Neural cell (in vitro differentiated cells): Measurements from ENCODE around the gene BTBD16. TPM values are rescaled to one million over a fixed set of nuclear protein-coding genes. Genes with fewer than 3 reads are reported as not detected.

ENCODE experiments used
- H2AFZ ChIP-seq: fragments of 200-600, 300-800 bp; sonication (generic), shearing (Covaris generic); 2 replicates; pipeline ENCODE4 v1.6.0; 2014; ENCODE audit warnings: low read depth, mild to moderate bottlenecking, antibody characterized with exemption, low read length, moderate library complexity
- H3F3A ChIP-seq: fragments of 200-600 bp; shearing (Covaris generic); 2 replicates; pipeline ENCODE4 v1.6.1; 2016; ENCODE audit warnings: mild to moderate bottlenecking, moderate library complexity, mixed read lengths, antibody characterized with exemption, low read length; ENCODE audit not compliant: insufficient read depth, poor library complexity, severe bottlenecking
- H3K27ac ChIP-seq: fragments of 200-600, 300-800 bp; sonication (generic), shearing (Covaris generic); 2 replicates; pipeline ENCODE4 v1.5.1; 2014; ENCODE audit warnings: mild to moderate bottlenecking, low read length, moderate library complexity
- H3K27me3 ChIP-seq: fragments of 300-800, 200-600 bp; sonication (generic), shearing (Covaris generic); 2 replicates; pipeline ENCODE4 v1.6.0; 2014; ENCODE audit warnings: mild to moderate bottlenecking, low read depth, low read length, moderate library complexity; ENCODE audit not compliant: insufficient read depth
- H3K36me3 ChIP-seq: fragments of 300-800, 200-600 bp; sonication (generic), shearing (Covaris generic); 2 replicates; pipeline ENCODE4 v1.5.1; 2014; ENCODE audit warnings: mild to moderate bottlenecking, antibody characterized with exemption, low read length, moderate library complexity; ENCODE audit not compliant: insufficient read depth
- H3K4me2 ChIP-seq: fragments of 300-800, 200-600 bp; sonication (generic), shearing (Covaris generic); 2 replicates; pipeline ENCODE4 v1.6.0; 2014; ENCODE audit warnings: mild to moderate bottlenecking, low read length
- H3K4me3 ChIP-seq: fragments of 300-800, 200-600 bp; sonication (generic), shearing (Covaris generic); 2 replicates; pipeline ENCODE4 v1.5.1; 2014; ENCODE audit warnings: mild to moderate bottlenecking, low read length, moderate library complexity
- H3K79me2 ChIP-seq: fragments of 200-600 bp; shearing (Covaris generic); replicated peaks from 2 replicates; pipeline ENCODE4 v1.6.0; 2014; ENCODE audit warnings: mild to moderate bottlenecking, low read length, moderate library complexity; ENCODE audit not compliant: insufficient read depth
- H3K9ac ChIP-seq: fragments of 300-800, 200-600 bp; sonication (generic), shearing (Covaris generic); 2 replicates; pipeline ENCODE4 v1.6.1; 2016; ENCODE audit warnings: mild to moderate bottlenecking, low read length, mixed read lengths
- H3K9me2 ChIP-seq: fragments of 200-600 bp; shearing (Covaris generic); 2 replicates; pipeline ENCODE4 v1.6.1; 2016; ENCODE audit warnings: mild to moderate bottlenecking, low read length, mixed read lengths; ENCODE audit not compliant: insufficient read depth
- H3K9me3 ChIP-seq: fragments of 200-600, 300-800 bp; sonication (generic), shearing (Covaris generic); 2 replicates; pipeline ENCODE4 v1.6.1; 2016; ENCODE audit warnings: mild to moderate bottlenecking, mixed run types, low read length, moderate library complexity, mixed read lengths
- H4K20me1 ChIP-seq: fragments of 200-600 bp; shearing (Covaris generic); 2 replicates; pipeline ENCODE4 v1.6.1; 2016; ENCODE audit warnings: mild to moderate bottlenecking, mixed run types; ENCODE audit not compliant: insufficient read depth
- CTCF ChIP-seq: fragments of 450-650 bp; IDR thresholded peaks from 2 replicates; pipeline ENCODE4 v1.5.1; 2014; ENCODE audit warnings: antibody characterized with exemption, mild to moderate bottlenecking, moderate library complexity; ENCODE audit not compliant: poor library complexity, severe bottlenecking
- EP300 ChIP-seq: fragments of 450-650 bp; conservative IDR thresholded peaks from 2 replicates; pipeline ENCODE4 v1.6.1; 2014; ENCODE audit warnings: antibody characterized with exemption, mild to moderate bottlenecking, moderate library complexity; ENCODE audit not compliant: poor library complexity, severe bottlenecking
- EZH2 ChIP-seq: fragments of 200-600, 300-800 bp; shearing (Covaris generic), sonication (generic); IDR thresholded peaks from 2 replicates; pipeline ENCODE4 v1.6.1; 2014; ENCODE audit warnings: antibody characterized with exemption, low read length, borderline replicate concordance, mild to moderate bottlenecking; ENCODE audit not compliant: insufficient read depth, poor library complexity, severe bottlenecking
- MXI1 ChIP-seq: fragments of 450-650 bp; conservative IDR thresholded peaks from 2 replicates; pipeline ENCODE4 v1.6.1; 2014; ENCODE audit warnings: antibody characterized with exemption, mild to moderate bottlenecking; ENCODE audit not compliant: poor library complexity, severe bottlenecking
- POLR2AphosphoS5 ChIP-seq: IDR thresholded peaks from 2 replicates; pipeline ENCODE4 v1.6.1; 2012
- RAD21 ChIP-seq: fragments of 450-650 bp; conservative IDR thresholded peaks from 2 replicates; pipeline ENCODE4 v1.6.1; 2014; ENCODE audit warnings: antibody characterized with exemption, mild to moderate bottlenecking, moderate library complexity
- SMC3 ChIP-seq: fragments of 450-650 bp; conservative IDR thresholded peaks from 2 replicates; pipeline ENCODE4 v1.6.1; 2014; ENCODE audit warnings: antibody characterized with exemption, mild to moderate bottlenecking, moderate library complexity; ENCODE audit not compliant: poor library complexity
- TAF1 ChIP-seq: IDR thresholded peaks from 2 replicates; pipeline ENCODE4 v1.6.1; 2012; ENCODE audit warnings: low read depth
- polyA plus RNA-seq: library from polyadenylated mRNA; depleted of rRNA; stranded (reverse); fragments of >200 nt; gene quantifications from 2 replicates; pipeline ENCODE4 v1.2.3, GENCODE V29; 2014

Gene BTBD16
- polyA plus RNA-seq, 1 donor from 2014 or later: not detected

GRCh38 chr10:122285506-122286444 lies 14.7 kb downstream of the BTBD16 start:
- H3K9me2 ChIP-seq: no peaks in the 10 kb centered on the region
- TF ChIP-seq MXI1 (no peak), EP300 (no peak), POLR2AphosphoS5 (no peak), EZH2 (no peak), TAF1 (no peak), RAD21 (no peak), CTCF (no peak), SMC3 (no peak)
- H3F3A ChIP-seq: no peaks in the 10 kb centered on the region
- no peaks in the 10 kb centered on the region for H4K20me1 ChIP-seq
- no peaks in the 10 kb centered on the region for H3K27me3 ChIP-seq
- H3K9ac ChIP-seq: no peak overlapping the region
- no peaks in the 10 kb centered on the region for H3K36me3 ChIP-seq
- no peak overlapping the region for H2AFZ ChIP-seq
- H3K27ac ChIP-seq: no peak overlapping the region
- no peaks in the 10 kb centered on the region for H3K9me3 ChIP-seq
- no peaks in the 10 kb centered on the region for H3K79me2 ChIP-seq
- no peak overlapping the region for H3K4me2 ChIP-seq
- H3K4me3 ChIP-seq: no peak overlapping the region

- no peaks in the 10 kb centered on the region for H3K9me3 ChIP-seq
- no peaks in the 10 kb centered on the region for H3F3A ChIP-seq
- no peaks in the 10 kb centered on the region for H3K79me2 ChIP-seq
- H3K9ac ChIP-seq: no peak overlapping the region
- no peak overlapping the region for H3K27ac ChIP-seq
- H3K36me3 ChIP-seq: no peaks in the 10 kb centered on the region
- no peaks in the 10 kb centered on the region for H3K27me3 ChIP-seq
- TF ChIP-seq TAF1 (no peak), MXI1 (no peak), EP300 (no peak), CTCF (no peak)
- H3K9me2 ChIP-seq: no peaks in the 10 kb centered on the region
- H4K20me1 ChIP-seq: no peaks in the 10 kb centered on the region
- no peak overlapping the region for H2AFZ ChIP-seq
- H3K4me2 ChIP-seq: no peak overlapping the region
- H3K4me3 ChIP-seq: no peak overlapping the region
Measured at GRCh38 chr10:122286867-122287266, 15.8 kb downstream of the BTBD16 start.

- no peaks in the 10 kb centered on the region for H3K27me3 ChIP-seq
- H3K9ac ChIP-seq: no peak overlapping the region
- H3K79me2 ChIP-seq: no peaks in the 10 kb centered on the region
- no peak overlapping the region for H2AFZ ChIP-seq
- TF ChIP-seq SMC3 (no peak), TAF1 (no peak), EZH2 (no peak), CTCF (no peak)
- no peaks in the 10 kb centered on the region for H3K9me2 ChIP-seq
- H3K4me2 ChIP-seq: no peak overlapping the region
- no peaks in the 10 kb centered on the region for H3F3A ChIP-seq
- H3K36me3 ChIP-seq: no peaks in the 10 kb centered on the region
- H3K9me3 ChIP-seq: no peaks in the 10 kb centered on the region
- no peak overlapping the region for H3K27ac ChIP-seq
- no peak overlapping the region for H3K4me3 ChIP-seq
- H4K20me1 ChIP-seq: no peaks in the 10 kb centered on the region
Measured at GRCh38 chr10:122287570-122287969, 16.5 kb downstream of the BTBD16 start.
